Measurements from ENCODE around the gene ACTR8. TPM values are rescaled to one million over a fixed set of nuclear protein-coding genes. Genes with fewer than 3 reads are reported as not detected.

The ACTR8 gene
- total RNA-seq, 1 donor from 2014 or later = 43.6 TPM

DNA sequence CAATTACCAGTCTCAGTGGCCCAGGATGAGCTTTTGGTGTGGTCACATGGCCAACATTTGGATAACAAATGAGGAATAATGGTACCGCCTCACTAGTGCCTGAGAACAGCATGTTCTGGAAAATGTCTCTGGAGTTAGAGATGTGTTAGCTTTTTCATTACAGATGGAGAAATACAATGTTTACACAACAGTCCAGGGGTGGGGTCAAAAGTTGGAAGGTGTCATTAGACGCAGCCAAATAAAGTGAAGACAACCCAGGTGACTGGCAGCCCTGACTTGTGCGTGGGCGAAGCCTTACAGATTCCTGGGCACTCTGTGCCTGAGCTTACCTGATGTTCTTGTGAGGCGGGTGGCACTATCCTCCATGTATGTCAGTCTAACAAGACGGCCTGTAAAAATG lies 22.8 kb downstream of the ACTR8 start:
- H3K4me1 ChIP-seq (ENCODE audit: insufficient read depth, low read length) = no peaks in the 10 kb centered on the region
- no peak overlapping the region for H3K9ac ChIP-seq (ENCODE audit: low read length)
- Mint-ChIP-seq H3K9me3 (ENCODE audit: unreplicated experiment) (no peaks in the 10 kb centered on the region), H3K27ac (ENCODE audit: unreplicated experiment) (no peak overlapping the region), H3K4me3 (ENCODE audit: unreplicated experiment) (no peak overlapping the region), H3K36me3 (ENCODE audit: low read depth, unreplicated experiment) (peaks cover 9% of the 10 kb centered on the region), H3K27me3 (ENCODE audit: low read depth, unreplicated experiment) (no peaks in the 10 kb centered on the region), H3K4me1 (ENCODE audit: low read depth, unreplicated experiment) (no peaks in the 10 kb centered on the region)
- peaks cover 2% of the 10 kb centered on the region for H3K36me3 ChIP-seq (ENCODE audit: insufficient read depth, low read length)
- no peak overlapping the region for H3K27ac ChIP-seq (ENCODE audit: low read depth, low read length)
- H2AFZ ChIP-seq (ENCODE audit: low read depth, low read length) = no peak overlapping the region
- H3K79me2 ChIP-seq (ENCODE audit: insufficient read depth, low read length) = no peaks in the 10 kb centered on the region
- TF ChIP-seq CTCF (IDR thresholded peaks at IDR 0.05; ENCODE audit: insufficient read depth, low read depth, low read length) (no peak), EZH2 (IDR thresholded peaks at IDR 0.05; ENCODE audit: insufficient read depth, low read length) (no peak)
- no peak for DNase-seq (ENCODE audit: low read depth)
- H3K4me3 ChIP-seq (ENCODE audit: insufficient read depth, low read depth, low read length) = no peak overlapping the region
- H3K27me3 ChIP-seq (ENCODE audit: insufficient read depth, low read length) = no peaks in the 10 kb centered on the region
- H3K9me3 ChIP-seq (ENCODE audit: insufficient read depth, low read depth, low read length) = no peaks in the 10 kb centered on the region
- no peaks in the 10 kb centered on the region for H4K20me1 ChIP-seq (ENCODE audit: insufficient read depth, low read length)
- no peak overlapping the region for H3K4me2 ChIP-seq (ENCODE audit: low read length)
- FAIRE-seq = no peak

- Histone ChIP-seq H3K27ac (ENCODE audit: low read depth, low read length) (no peak overlapping the region), H3K9me3 (ENCODE audit: insufficient read depth, low read depth, low read length) (no peaks in the 10 kb centered on the region), H3K4me3 (ENCODE audit: insufficient read depth, low read depth, low read length) (no peak overlapping the region), H3K9ac (ENCODE audit: low read length) (no peak overlapping the region), H3K79me2 (ENCODE audit: insufficient read depth, low read length) (no peaks in the 10 kb centered on the region), H4K20me1 (ENCODE audit: insufficient read depth, low read length) (no peaks in the 10 kb centered on the region), H2AFZ (ENCODE audit: low read depth, low read length) (no peak overlapping the region), H3K27me3 (ENCODE audit: insufficient read depth, low read length) (no peaks in the 10 kb centered on the region), H3K4me1 (ENCODE audit: insufficient read depth, low read length) (no peaks in the 10 kb centered on the region), H3K36me3 (ENCODE audit: insufficient read depth, low read length) (peaks cover under 1% of the 10 kb centered on the region), H3K4me2 (ENCODE audit: low read length) (no peak overlapping the region)
- FAIRE-seq (no peak), DNase-seq (ENCODE audit: low read depth) (no peak)
- H3K9me3 Mint-ChIP-seq (ENCODE audit: unreplicated experiment) = no peaks in the 10 kb centered on the region
- H3K27me3 Mint-ChIP-seq (ENCODE audit: low read depth, unreplicated experiment) = no peaks in the 10 kb centered on the region
- H3K27ac Mint-ChIP-seq (ENCODE audit: unreplicated experiment) = no peak overlapping the region
- H3K36me3 Mint-ChIP-seq (ENCODE audit: low read depth, unreplicated experiment) = peaks cover 7% of the 10 kb centered on the region
- H3K4me1 Mint-ChIP-seq (ENCODE audit: low read depth, unreplicated experiment) = no peaks in the 10 kb centered on the region
- TF ChIP-seq CTCF (IDR thresholded peaks at IDR 0.05; ENCODE audit: insufficient read depth, low read depth, low read length) (no peak), EZH2 (IDR thresholded peaks at IDR 0.05; ENCODE audit: insufficient read depth, low read length) (no peak)
- no peak overlapping the region for H3K4me3 Mint-ChIP-seq (ENCODE audit: unreplicated experiment)
These were observed 23.7 kb downstream of the ACTR8 start for GRCh38 chr3:53858096-53858741.

DNA sequence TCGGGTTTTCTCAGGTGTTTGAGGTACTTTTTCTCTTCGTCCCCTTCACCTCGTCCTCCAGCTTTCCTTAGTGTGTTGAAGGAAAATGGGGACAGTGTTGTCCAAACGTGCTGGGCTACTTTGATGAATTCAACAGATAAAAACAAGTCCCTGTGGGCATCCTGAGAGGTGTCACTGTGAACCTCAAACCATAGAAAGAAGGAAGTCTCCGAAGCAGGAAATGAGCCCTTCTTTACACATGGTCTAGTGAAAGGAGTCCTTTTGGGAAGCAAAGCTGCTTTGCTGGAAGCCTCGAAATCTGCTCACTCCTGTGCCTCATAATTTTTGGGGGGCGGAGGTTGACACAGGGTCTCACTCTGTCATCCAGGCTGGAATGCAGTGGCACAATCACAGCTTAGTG lies 25.0 kb downstream of the ACTR8 start:
- H3K4me3 Mint-ChIP-seq (ENCODE audit: unreplicated experiment) = no peak overlapping the region
- no peak overlapping the region for H3K4me3 ChIP-seq (ENCODE audit: insufficient read depth, low read depth, low read length)
- H3K36me3 Mint-ChIP-seq (ENCODE audit: low read depth, unreplicated experiment) = peaks cover 7% of the 10 kb centered on the region
- DNase-seq (ENCODE audit: low read depth) = no peak
- no peaks in the 10 kb centered on the region for H3K4me1 Mint-ChIP-seq (ENCODE audit: low read depth, unreplicated experiment)
- no peaks in the 10 kb centered on the region for H3K27me3 ChIP-seq (ENCODE audit: insufficient read depth, low read length)
- H3K36me3 ChIP-seq (ENCODE audit: insufficient read depth, low read length) = no peaks in the 10 kb centered on the region
- no peaks in the 10 kb centered on the region for H3K9me3 Mint-ChIP-seq (ENCODE audit: unreplicated experiment)
- H3K27ac Mint-ChIP-seq (ENCODE audit: unreplicated experiment) = no peak overlapping the region
- H2AFZ ChIP-seq (ENCODE audit: low read depth, low read length) = no peak overlapping the region
- H3K79me2 ChIP-seq (ENCODE audit: insufficient read depth, low read length) = no peaks in the 10 kb centered on the region
- H4K20me1 ChIP-seq (ENCODE audit: insufficient read depth, low read length) = no peaks in the 10 kb centered on the region
- no peak for FAIRE-seq
- no peaks in the 10 kb centered on the region for H3K4me1 ChIP-seq (ENCODE audit: insufficient read depth, low read length)
- H3K27me3 Mint-ChIP-seq (ENCODE audit: low read depth, unreplicated experiment) = peaks cover 10% of the 10 kb centered on the region
- H3K9ac ChIP-seq (ENCODE audit: low read length) = no peak overlapping the region
- no peak overlapping the region for H3K27ac ChIP-seq (ENCODE audit: low read depth, low read length)
- TF ChIP-seq EZH2 (IDR thresholded peaks at IDR 0.05; ENCODE audit: insufficient read depth, low read length) (no peak), CTCF (IDR thresholded peaks at IDR 0.05; ENCODE audit: insufficient read depth, low read depth, low read length) (no peak)
- H3K9me3 ChIP-seq (ENCODE audit: insufficient read depth, low read depth, low read length) = no peaks in the 10 kb centered on the region
- H3K4me2 ChIP-seq (ENCODE audit: low read length) = no peak overlapping the region
